GM13976 (cell line): ENCODE measurements around the gene CRAMP1.
"Not testable (repeated sequence)": the region's sequence is repeated elsewhere in the genome, so short reads cannot be mapped to it uniquely, and the experiment has no call there.

Experiments used
- DNase-seq: peaks from one replicate; pipeline ENCODE4 v3.0.0; 2012; ENCODE audit warnings: low spot score
- CTCF ChIP-seq: IDR thresholded peaks from 2 replicates; pipeline ENCODE4 v1.5.1; 2012; ENCODE audit warnings: borderline replicate concordance, mild to moderate bottlenecking; ENCODE audit not compliant: insufficient read depth; ENCODE audit errors: extremely low read depth, missing control alignments, control extremely low read depth
- in situ Hi-C: fragments of 300-500 bp; cut with MboI; formaldehyde crosslinking; loops from one replicate; pipeline ENCODE4 v1.12.0; 2022; ENCODE audit warnings: low sequenced_read_pairs, mixed read lengths, inconsistent platforms; ENCODE audit not compliant: unreplicated experiment

Gene CRAMP1

GRCh38 chr16:1691276-1691675 is 79.1 kb downstream of the CRAMP1 start:
- in situ Hi-C loops = no loop called here
- DNase-seq = no peak
- no peak for TF ChIP-seq CTCF

GRCh38 chr16:1691956-1692355 is 79.8 kb downstream of the CRAMP1 start:
- in situ Hi-C loops = no loop called here
- no peak for TF ChIP-seq CTCF
- DNase-seq = no peak

- DNase-seq = no peak
- in situ Hi-C loops = no loop called here
- no peak for TF ChIP-seq CTCF
These were observed 84.7 kb downstream of the CRAMP1 start for GRCh38 chr16:1696863-1697262.

GRCh38 chr16:1698680-1699079 is 86.5 kb downstream of the CRAMP1 start:
- in situ Hi-C loops = no loop called here
- DNase-seq = no peak
- TF ChIP-seq CTCF = no peak

GRCh38 chr16:1700246-1700645 is 88.1 kb downstream of the CRAMP1 start:
- in situ Hi-C loops = no loop called here
- DNase-seq = no peak
- no peak for TF ChIP-seq CTCF

GRCh38 chr16:1701216-1701878 is 89.2 kb downstream of the CRAMP1 start:
- in situ Hi-C loops = no loop called here
- no peak for DNase-seq
- no peak for TF ChIP-seq CTCF

- DNase-seq, in situ Hi-C loops: not testable (repeated sequence)
These were observed 93.1 kb downstream of the CRAMP1 start for GRCh38 chr16:1705324-1705687.
